A549 (cell line): ENCODE data around the gene RSRC1. TPM values are rescaled to one million over a fixed set of nuclear protein-coding genes. Genes with fewer than 3 reads are reported as not detected.
"Not testable (repeated sequence)": the region's sequence is repeated elsewhere in the genome, so short reads cannot be mapped to it uniquely, and the experiment has no call there.

Experiments used
- ATAC-seq, 2 experiments: fragments of 200-7000 bp in 1 of 2; fragments of >200 bp in 1 of 2; cut with Nextera tagmentation in 1 of 2; cut with Tn5 transposase in 1 of 2; 3 replicates each; pipeline versions ENCODE4 v1.8.0 to v1.9.1; 2018 to 2020; ENCODE audit warnings: mild to moderate bottlenecking in 1 of 2, moderate library complexity in 1 of 2
- CTCF ChIA-PET: fragments of 300-600 bp; sonication (Branson Sonifier 250); formaldehyde crosslinking; extraction: SDS; loops from one replicate; lab custom pipeline; 2021; ENCODE audit warnings: antibody characterized with exemption, inconsistent platforms; lab: Yijun Ruan, JAX
- POLR2A ChIA-PET: fragments of 350-600 bp; formaldehyde crosslinking; extraction: SDS; loops from one replicate; lab custom pipeline; 2021; ENCODE audit warnings: antibody characterized with exemption, inconsistent platforms; lab: Yijun Ruan, JAX
- DNase-seq, 2 experiments: peaks; one replicate each; pipeline versions ENCODE4 v3.0.0 to v3.0.0-alpha.2; 2011 to 2016; ENCODE audit warnings: low read depth in 1 of 2, low spot score in 1 of 2
- FAIRE-seq: peaks from 2 replicates; lab custom pipeline; 2011; peaks lifted over from hg19 to GRCh38; lab: Jason Lieb, UNC
- H3K27ac ChIP-seq, 2 experiments: fragments of >200 bp; sonication (Bioruptor Twin); formaldehyde crosslinking; 3 replicates each; pipeline ENCODE4 v1.5.1; 2016 to 2017
- H3K4me1 ChIP-seq: fragments of >200 bp; sonication (Bioruptor Twin); formaldehyde crosslinking; 3 replicates; pipeline ENCODE4 v1.6.1; 2016
- H3K4me2 ChIP-seq: fragments of >200 bp; sonication (Bioruptor Twin); formaldehyde crosslinking; 3 replicates; pipeline ENCODE4 v1.6.1; 2016
- H3K4me3 ChIP-seq: fragments of >200 bp; sonication (Bioruptor Twin); formaldehyde crosslinking; 3 replicates; pipeline ENCODE4 v1.5.1; 2016
- H3K9me3 ChIP-seq: fragments of >200 bp; sonication (Bioruptor Twin); formaldehyde crosslinking; 3 replicates; pipeline ENCODE4 v1.6.1; 2016
- CHD2 ChIP-seq: fragments of 150-350 bp; IDR thresholded peaks from 2 replicates; pipeline ENCODE4 v1.6.1; 2014; ENCODE audit warnings: low read length; ENCODE audit not compliant: partially characterized antibody
- HOXA7 ChIP-seq: fragments of 250-450 bp; sonication (Bioruptor Pico); IDR thresholded peaks from 2 replicates; pipeline ENCODE4 v1.5.0; 2020; ENCODE audit warnings: mild to moderate bottlenecking, moderate library complexity
- HOXB5 ChIP-seq: fragments of 250-450 bp; sonication (Bioruptor Pico); IDR thresholded peaks from 2 replicates; pipeline ENCODE4 v1.5.0; 2020; ENCODE audit warnings: mild to moderate bottlenecking, moderate library complexity
- JUNB ChIP-seq: fragments of >200 bp; sonication (Bioruptor Twin); formaldehyde crosslinking; IDR thresholded peaks from 2 replicates; pipeline ENCODE4 v1.6.1; 2016
- KDM1A ChIP-seq: fragments of 200-600 bp; sonication (generic); IDR thresholded peaks from 2 replicates; pipeline ENCODE4 v1.6.1; 2016; ENCODE audit warnings: low read depth, mild to moderate bottlenecking
- MAFK ChIP-seq: fragments of 450-650 bp; IDR thresholded peaks from 2 replicates; pipeline ENCODE4 v1.6.1; 2014; ENCODE audit not compliant: partially characterized antibody
- NPAS2 ChIP-seq: fragments of 250-450 bp; sonication (Bioruptor Pico); IDR thresholded peaks from 2 replicates; pipeline ENCODE4 v1.8.0; 2022; ENCODE audit warnings: mild to moderate bottlenecking, moderate library complexity, borderline replicate concordance
- RCOR1 ChIP-seq: fragments of 150-350 bp; IDR thresholded peaks from 2 replicates; pipeline ENCODE4 v1.6.1; 2014; ENCODE audit warnings: antibody characterized with exemption, low read length, low read depth
- RNF2 ChIP-seq: fragments of 200-600 bp; sonication (generic); IDR thresholded peaks from 2 replicates; pipeline ENCODE4 v1.6.1; 2016; ENCODE audit warnings: low read depth, mild to moderate bottlenecking, antibody characterized with exemption, moderate library complexity, borderline replicate concordance
- TFCP2L1 ChIP-seq: fragments of 250-450 bp; sonication (Bioruptor Pico); IDR thresholded peaks from 2 replicates; pipeline ENCODE4 v1.5.0; 2021; ENCODE audit warnings: mild to moderate bottlenecking
- ZFP36 ChIP-seq: fragments of 450-650 bp; IDR thresholded peaks from 2 replicates; pipeline ENCODE4 v1.6.1; 2014; ENCODE audit warnings: borderline replicate concordance; ENCODE audit not compliant: partially characterized antibody
- ZSCAN20 ChIP-seq: fragments of 250-450 bp; sonication (Bioruptor Pico); IDR thresholded peaks from 2 replicates; pipeline ENCODE4 v1.8.0; 2022; ENCODE audit warnings: mild to moderate bottlenecking, moderate library complexity
- WGBS: methylation state at CpG from one replicate; pipeline ENCODE4 v1.1.6; 2017; ENCODE audit errors: missing lambda C conversion rate; 5-methylcytosine and 5-hydroxymethylcytosine counted together
- polyA plus RNA-seq, 4 experiments: library from polyadenylated mRNA; depleted of rRNA in 3 of 4; stranded (reverse); fragments of >200 nt; fragmentation: RNase III in 1 of 4; extraction: RNeasy Plus Mini Kit Qiagen cat#74134 plus additional on column Dnase treatment in 1 of 4; gene quantifications; 2 replicates in 3 of 4; 3 replicates in 1 of 4; pipeline ENCODE4 v1.2.3, GENCODE V29; 2011 to 2017
- TF ChIP-seq, protein P1 (sequence below): IDR thresholded peaks from 2 replicates; pipeline ENCODE4 v1.6.1; 2012; ENCODE audit warnings: low read depth, borderline replicate concordance
- TF ChIP-seq, protein P2 (sequence below): fragments of >200 bp; sonication (Bioruptor Twin); formaldehyde crosslinking; IDR thresholded peaks from 3 replicates; pipeline ENCODE4 v1.5.1; 2016
- TF ChIP-seq, protein P3 (sequence below): IDR thresholded peaks from 2 replicates; pipeline ENCODE4 v1.6.1; 2012
- TF ChIP-seq, protein P4 (sequence below): fragments of 250-450 bp; sonication (Bioruptor Pico); IDR thresholded peaks from 2 replicates; pipeline ENCODE4 v1.5.0; 2020; ENCODE audit warnings: low read depth, mild to moderate bottlenecking, moderate library complexity
- TF ChIP-seq, protein P5 (sequence below): fragments of >200 bp; sonication (Bioruptor Twin); formaldehyde crosslinking; IDR thresholded peaks from 3 replicates; pipeline ENCODE4 v1.6.1; 2016

The RSRC1 gene
- polyA plus RNA-seq, 2 of the 4 experiments (the other 2 are of a cell fraction) = 17.5 to 52.2 TPM

DNA sequence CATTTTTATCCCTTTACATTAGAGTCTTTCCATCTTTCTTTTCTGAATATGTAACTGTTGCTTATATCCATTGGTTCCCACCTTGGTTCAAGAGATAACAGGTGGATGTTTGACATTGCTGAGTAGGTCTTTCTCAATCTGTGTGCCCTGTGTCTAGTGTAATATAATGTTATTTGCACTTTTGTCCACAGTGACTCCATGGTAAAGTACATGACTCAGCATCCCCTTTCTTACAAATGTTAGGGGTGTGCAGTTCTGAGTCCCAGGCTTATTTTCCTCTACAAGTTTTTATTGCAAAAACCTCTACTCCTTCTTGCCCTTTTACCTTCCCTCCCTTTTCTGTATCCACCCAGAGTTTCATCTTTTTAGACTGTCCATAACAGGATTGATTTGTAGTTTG lies 116.5 kb downstream of the RSRC1 start:
- Histone ChIP-seq H3K9me3 (no peaks in the 10 kb centered on the region), H3K4me2 (no peak overlapping the region), H3K27ac (no peak overlapping the region), H3K4me1 (peaks cover 3% of the 10 kb centered on the region; the same call in 1 of the 3 replicates), H3K4me3 (no peak overlapping the region)
- CTCF ChIA-PET = no interaction called here
- FAIRE-seq (peak; percentile 7), DNase-seq (no peak), ATAC-seq (no peak)
- TF ChIP-seq, protein P1, sequence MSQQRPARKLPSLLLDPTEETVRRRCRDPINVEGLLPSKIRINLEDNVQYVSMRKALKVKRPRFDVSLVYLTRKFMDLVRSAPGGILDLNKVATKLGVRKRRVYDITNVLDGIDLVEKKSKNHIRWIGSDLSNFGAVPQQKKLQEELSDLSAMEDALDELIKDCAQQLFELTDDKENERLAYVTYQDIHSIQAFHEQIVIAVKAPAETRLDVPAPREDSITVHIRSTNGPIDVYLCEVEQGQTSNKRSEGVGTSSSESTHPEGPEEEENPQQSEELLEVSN = no peak
- TF ChIP-seq HOXB5 (no peak), ZSCAN20 (no peak), KDM1A (no peak), RCOR1 (no peak), MAFK (peak; percentile 67)
- TF ChIP-seq, protein P2, sequence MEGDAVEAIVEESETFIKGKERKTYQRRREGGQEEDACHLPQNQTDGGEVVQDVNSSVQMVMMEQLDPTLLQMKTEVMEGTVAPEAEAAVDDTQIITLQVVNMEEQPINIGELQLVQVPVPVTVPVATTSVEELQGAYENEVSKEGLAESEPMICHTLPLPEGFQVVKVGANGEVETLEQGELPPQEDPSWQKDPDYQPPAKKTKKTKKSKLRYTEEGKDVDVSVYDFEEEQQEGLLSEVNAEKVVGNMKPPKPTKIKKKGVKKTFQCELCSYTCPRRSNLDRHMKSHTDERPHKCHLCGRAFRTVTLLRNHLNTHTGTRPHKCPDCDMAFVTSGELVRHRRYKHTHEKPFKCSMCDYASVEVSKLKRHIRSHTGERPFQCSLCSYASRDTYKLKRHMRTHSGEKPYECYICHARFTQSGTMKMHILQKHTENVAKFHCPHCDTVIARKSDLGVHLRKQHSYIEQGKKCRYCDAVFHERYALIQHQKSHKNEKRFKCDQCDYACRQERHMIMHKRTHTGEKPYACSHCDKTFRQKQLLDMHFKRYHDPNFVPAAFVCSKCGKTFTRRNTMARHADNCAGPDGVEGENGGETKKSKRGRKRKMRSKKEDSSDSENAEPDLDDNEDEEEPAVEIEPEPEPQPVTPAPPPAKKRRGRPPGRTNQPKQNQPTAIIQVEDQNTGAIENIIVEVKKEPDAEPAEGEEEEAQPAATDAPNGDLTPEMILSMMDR = no peak
- POLR2A ChIA-PET = no interaction called here

DNA sequence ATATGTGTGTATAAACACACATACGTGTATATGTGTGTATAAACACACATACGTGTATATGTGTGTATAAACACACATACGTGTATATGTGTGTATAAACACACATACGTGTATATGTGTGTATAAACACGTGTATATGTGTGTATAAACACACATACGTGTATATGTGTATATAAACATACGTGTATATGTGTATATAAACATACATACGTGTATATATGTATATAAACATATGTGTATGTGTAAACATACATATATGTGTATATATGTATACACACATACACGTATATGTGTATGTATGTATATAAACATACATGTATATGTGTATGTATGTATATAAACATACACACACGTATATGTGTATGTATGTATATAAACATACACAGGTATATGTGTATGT lies 119.1 kb downstream of the RSRC1 start:
- CTCF ChIA-PET, H3K4me2 ChIP-seq, POLR2A ChIA-PET, H3K9me3 ChIP-seq, H3K4me1 ChIP-seq, DNase-seq, FAIRE-seq, H3K4me3 ChIP-seq, H3K27ac ChIP-seq, ATAC-seq: not testable (repeated sequence)
- 84% methylated on average over 10 of the region's 10 CpGs for WGBS

DNA sequence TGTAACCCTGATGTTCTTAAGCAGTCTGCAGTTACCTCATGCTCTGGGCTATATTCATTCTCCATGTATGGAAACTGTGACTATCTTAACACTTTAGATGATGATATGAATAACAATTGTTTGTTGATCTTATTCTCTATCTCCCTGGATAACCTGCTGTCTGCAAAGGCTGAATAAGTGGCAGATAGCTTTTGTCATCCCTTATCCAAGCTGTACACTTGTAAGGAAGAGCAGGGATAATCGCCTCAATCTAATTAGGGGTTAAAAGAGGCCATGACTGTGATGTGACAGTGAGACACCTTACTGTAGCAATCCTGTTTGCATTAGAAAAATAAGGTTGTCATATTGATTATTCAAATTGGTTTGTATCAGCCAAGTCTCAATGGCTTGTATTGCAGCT lies 123.9 kb downstream of the RSRC1 start:
- ATAC-seq = no peak
- Histone ChIP-seq H3K4me3 (no peak overlapping the region), H3K4me1 (no peaks in the 10 kb centered on the region), H3K9me3 (no peaks in the 10 kb centered on the region)
- POLR2A ChIA-PET = no interaction called here
- TF ChIP-seq, protein P3, sequence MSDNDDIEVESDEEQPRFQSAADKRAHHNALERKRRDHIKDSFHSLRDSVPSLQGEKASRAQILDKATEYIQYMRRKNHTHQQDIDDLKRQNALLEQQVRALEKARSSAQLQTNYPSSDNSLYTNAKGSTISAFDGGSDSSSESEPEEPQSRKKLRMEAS = no peak
- TF ChIP-seq HOXA7 (CRISPR knock-in tag) (no peak), ZFP36 (no peak), NPAS2 (CRISPR knock-in tag) (no peak), CHD2 (no peak), RNF2 (no peak), TFCP2L1 (CRISPR knock-in tag) (no peak), JUNB (no peak)
- TF ChIP-seq, protein P4, sequence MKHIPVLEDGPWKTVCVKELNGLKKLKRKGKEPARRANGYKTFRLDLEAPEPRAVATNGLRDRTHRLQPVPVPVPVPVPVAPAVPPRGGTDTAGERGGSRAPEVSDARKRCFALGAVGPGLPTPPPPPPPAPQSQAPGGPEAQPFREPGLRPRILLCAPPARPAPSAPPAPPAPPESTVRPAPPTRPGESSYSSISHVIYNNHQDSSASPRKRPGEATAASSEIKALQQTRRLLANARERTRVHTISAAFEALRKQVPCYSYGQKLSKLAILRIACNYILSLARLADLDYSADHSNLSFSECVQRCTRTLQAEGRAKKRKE (CRISPR knock-in tag) = no peak
- TF ChIP-seq, protein P5, sequence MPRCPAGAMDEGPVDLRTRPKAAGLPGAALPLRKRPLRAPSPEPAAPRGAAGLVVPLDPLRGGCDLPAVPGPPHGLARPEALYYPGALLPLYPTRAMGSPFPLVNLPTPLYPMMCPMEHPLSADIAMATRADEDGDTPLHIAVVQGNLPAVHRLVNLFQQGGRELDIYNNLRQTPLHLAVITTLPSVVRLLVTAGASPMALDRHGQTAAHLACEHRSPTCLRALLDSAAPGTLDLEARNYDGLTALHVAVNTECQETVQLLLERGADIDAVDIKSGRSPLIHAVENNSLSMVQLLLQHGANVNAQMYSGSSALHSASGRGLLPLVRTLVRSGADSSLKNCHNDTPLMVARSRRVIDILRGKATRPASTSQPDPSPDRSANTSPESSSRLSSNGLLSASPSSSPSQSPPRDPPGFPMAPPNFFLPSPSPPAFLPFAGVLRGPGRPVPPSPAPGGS = no peak
- TF ChIP-seq, all 56 proteins: peak for 0
- H3K4me2 ChIP-seq = no peak overlapping the region
- FAIRE-seq (no peak), DNase-seq (no peak)
- CTCF ChIA-PET = interaction anchor here (0.6 kb wide), 1 partner anchor 97 kb away, joined by 3 read pairs; no protein-coding TSS in a partner anchor
- H3K27ac ChIP-seq = no peak overlapping the region
- 95% methylated on average over 1 of the region's 1 CpG for WGBS
